ENCODE measurements around the gene ZNF334.

Gene ZNF334

DNA sequence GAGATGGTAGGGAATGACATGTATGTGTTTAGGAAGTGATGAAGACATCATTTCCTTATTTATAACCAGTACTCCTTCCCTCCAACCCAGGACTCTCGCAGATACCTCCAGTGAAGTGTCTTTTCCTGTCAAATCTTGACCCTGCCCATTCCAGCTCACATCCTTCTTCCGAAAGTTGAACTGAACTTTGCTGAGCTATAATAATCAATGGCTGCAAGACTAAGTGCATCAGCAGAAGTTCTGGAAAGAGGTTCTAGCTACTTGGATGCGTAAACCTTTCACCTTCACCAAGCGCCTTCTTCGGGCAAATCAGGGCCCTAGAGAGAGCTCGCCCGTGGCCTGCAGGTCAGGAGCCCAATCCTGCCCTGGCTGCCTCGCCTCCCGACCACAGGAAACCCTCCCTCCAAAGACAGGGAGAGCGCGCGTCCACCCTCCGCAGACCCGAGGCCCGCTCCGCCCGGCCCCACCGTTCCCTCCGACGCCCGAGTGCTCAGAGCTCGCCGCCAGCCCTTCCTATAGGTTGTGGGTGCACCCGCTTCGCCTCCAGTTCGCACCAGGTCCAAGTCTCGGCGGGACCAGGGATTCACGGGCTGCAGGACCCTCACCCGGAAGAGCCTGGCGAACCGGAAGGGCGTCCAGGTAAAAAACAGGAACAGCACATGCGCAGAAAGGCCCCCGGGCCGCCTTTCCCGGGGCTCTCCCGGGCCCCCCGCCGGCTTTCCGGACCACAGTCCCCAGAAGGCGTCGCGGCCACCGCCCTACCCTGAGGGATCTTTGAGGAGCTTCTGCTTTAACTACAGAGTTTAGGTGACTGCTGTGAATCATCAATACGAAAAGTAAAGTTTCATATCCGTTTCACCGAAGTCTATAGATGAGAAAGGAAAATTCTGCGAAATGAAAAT lies at the start of gene ZNF334:
TSS of gene ZNF334 (minus strand) at position 617 of the 902 bp plus-strand sequence. CDS start 1,457 bp downstream, outside the sequence.
- no peak for DNase-seq (ENCODE audit: low spot score)

DNA sequence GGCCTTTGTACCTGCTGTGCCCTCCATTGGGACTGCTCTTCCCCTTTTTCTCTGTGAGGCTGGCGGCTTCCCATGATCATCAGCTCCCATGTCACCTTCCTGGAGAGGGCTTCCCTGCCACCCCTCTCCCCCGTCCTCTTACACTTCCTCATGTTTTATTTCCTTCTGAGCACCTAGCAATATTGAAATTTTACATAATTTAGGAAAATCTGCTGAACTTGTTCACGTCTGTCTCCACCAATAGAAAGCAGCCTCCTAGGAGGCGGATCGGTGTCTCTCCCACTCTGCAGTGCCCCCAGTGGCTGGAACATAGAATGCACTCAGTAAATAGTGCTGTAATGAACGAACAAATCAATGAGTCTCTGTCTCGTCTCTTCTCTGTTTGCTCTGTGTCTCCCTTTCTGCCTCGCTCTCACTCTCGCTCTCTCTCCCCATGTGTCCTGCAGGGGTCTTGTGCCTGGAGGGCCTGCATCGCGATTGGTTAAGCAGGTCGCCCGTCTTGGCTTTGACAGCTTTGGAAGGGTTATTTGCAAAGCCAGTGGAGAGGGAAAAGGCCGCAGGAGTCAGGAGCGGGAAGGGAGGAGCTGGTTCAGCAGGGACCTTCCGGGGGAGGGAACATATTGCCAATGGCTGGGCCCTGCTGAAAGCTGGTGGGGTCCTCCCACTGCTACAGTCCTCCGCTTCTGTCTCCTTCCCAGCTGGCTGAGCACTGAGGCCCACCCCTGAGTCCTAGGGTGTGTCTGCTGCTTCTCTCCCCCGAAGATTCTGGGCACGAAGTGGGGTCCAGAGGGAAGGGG lies 49.2 kb upstream of the ZNF334 start:
- DNase-seq (ENCODE audit: low spot score) = peak; percentile 81

DNA sequence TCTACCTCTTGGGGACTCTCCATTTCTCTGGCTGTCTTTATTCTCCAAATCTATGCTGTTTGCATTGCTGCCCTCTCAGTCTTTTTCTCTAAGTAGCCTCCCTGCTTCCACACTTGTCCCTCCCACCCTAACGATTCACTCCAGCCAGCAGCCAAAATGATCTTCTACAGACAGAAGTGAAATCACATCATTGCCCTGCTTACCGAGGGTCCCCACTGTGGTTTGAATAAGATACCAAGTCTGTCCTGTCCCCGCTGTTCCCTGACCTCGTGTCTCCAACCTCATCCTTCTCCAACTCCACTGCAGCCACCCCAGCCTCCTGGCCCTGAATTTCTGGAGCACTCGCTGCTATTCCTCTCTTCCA lies 48.6 kb upstream of the ZNF334 start:
- no peak for DNase-seq (ENCODE audit: low spot score)

DNA sequence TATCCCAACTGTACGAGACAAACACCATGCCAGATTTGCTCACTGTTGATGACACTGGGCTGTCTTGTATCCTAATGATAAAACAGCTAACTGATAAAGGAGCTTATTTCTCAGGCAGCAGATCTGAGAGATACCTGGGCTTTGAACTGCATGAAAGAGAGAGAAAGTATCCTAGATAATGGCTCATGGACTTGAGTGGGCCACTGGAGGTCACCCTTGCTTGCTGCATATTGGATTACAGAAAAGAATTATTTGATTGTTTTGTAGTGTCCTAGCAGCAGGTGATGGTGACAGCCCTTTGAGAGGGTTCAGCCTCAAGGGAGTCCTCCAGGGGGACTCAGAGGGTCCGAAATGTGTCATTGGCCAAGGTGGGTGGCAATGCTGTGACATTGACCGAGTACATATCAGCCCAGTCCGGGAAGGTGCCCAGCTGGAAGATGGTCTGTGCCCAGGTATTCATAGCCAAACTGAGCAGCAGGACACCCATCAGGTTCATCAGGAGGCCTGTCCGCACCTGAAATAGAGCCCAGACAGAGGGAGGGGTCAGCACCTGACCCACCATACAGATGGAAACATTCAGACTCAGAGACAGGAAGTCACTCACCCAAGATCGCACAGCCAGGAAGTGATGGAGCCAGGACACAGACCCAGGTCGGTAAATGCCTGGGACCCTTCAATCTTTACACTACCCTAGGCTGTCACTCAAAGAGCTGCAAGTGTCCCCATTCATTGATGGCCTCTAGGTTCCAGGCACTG lies 46.5 kb upstream of the ZNF334 start:
- DNase-seq (ENCODE audit: low spot score) = no peak

DNA sequence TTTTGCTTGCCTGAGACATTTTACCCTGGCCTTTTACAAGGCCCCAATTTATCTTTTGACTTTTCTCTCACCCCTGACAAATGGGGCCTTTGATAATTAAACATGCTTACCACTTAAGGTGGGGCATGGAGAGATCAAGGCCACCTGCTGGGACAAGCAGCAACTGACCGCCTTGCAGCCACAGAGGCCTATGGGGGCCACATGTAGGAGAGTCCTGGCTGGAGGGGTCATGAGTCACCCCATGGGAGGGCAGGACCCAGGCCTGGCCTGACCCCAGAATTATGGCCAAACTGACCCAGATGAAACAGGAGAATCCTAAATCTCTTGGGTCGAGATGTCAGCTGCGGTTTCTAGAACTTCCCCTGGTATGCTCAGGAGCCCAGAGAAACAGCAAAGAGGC lies 45.6 kb upstream of the ZNF334 start:
- no peak for DNase-seq (ENCODE audit: low spot score)

DNA sequence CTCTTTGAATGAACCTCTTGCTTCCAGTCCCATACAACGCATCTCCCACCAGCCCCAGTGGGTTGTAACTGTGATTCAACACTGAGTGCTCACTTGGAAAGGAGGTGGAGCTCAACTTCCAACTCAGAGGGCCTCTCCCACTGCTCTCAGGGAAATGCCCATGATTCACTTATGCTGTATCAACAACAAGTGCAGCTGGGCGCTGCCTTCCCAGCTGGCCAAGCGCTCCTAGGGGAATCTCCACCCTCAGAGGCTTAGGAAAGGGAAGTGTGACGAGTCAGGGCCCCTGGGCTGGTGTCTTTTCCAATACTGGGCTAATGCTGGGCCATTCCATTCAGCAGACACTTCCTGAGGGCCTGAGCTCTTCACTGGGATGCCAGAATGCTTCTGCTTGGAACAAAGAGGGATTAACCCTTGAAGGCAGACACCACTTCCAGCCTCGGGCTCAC lies 45.2 kb upstream of the ZNF334 start:
- no peak for DNase-seq (ENCODE audit: low spot score)

DNA sequence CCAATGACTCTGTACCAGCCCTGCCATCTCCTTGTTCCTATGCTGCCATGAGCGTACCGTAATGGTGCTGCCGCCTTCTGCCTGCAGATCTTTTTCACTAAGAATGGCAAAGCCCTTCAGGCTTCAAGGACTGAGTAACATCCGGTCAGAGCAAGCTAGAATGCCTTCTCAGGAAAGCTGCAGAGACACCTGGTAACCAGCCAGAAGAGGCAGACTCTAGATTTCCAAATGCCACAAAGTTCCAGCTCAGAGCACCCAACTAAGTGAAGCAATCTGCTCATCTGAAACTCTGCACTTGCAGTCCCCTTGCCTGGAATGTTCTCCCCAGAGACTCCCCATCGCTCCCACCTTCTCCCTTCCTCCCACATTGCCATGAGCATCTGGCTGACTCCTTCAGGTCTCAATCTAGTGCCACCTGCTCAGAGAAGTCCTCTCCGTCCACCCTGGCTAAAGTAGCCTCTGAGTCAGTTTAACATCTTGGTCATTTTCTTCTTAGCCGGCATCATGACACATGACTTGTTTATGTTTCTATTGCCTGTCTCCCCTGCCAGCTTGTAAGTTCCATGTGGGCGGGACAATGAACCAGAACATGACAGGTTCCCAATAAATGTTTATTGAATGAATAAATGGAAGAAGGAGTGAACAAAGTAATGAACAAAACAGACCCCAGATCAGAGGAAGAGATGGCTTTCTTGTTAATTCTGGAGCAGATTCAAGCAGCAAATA lies 44.0 kb upstream of the ZNF334 start:
- no peak for DNase-seq (ENCODE audit: low spot score)

DNA sequence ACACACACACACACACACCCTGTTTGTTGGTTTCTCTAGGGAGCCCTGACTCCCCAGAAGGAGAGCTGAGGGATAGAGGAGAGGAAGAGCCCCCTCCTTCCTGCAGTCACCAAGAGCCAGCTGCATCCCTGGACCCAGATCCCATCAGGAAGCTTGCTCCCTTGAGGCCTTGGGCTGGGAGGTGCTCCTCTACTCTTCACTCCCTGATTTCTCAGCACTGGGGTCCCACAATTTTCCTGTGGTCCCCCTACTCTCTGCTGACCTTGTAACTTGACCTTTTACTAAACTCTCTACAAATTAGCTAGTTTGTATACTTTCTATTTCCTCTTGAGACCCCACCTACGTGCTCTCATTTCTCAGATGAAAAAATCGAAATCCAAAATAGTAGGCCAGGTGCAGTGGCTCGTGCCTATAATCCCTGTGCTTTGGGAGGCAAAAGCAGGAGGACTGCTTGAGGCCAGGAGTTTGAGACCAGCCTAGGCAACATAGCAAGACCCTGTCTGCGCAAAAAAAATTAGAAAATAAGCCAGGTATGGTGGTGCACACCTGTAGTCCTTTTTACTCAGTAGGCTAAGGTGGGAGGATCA lies 42.1 kb upstream of the ZNF334 start:
- no peak for DNase-seq (ENCODE audit: low spot score)

DNA sequence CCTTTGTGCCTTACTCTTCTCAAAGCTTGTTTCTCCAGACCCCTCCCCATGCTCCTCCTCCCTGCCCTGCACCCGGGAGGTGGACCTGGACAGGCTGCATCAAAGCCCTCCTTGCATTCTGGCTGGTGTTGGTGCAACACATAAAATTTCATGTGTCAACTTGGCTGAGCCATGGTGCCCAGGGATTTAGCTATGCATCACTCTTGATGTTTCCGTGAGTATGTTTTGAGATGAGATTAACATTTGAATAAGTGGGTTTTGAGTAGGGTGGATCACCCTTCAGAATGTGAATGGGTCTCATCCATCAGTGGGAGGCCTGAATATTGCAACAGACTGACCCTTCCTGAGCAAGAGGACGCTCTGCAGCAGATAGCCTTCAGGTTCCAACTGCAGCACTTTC lies 41.5 kb upstream of the ZNF334 start:
- DNase-seq (ENCODE audit: low spot score) = no peak

DNA sequence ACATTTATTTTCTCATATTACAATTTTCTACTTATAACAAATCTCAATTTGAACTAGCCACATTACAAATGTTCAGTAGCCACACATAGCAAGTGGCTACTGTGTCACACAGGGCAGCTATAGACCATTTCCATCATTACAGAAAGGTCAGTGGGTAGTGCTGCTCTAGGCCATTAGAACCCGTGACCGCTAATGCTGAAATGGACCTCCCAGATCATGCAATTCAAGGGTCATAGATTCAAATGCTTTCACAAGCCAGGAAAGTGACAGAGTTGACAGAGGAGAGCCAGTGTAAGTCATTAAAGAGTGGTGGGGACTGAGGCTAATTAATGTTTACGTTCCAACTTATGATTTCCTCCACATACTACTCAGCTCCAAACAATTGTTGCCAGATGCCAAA lies 40.6 kb upstream of the ZNF334 start:
- no peak for DNase-seq (ENCODE audit: low spot score)

DNA sequence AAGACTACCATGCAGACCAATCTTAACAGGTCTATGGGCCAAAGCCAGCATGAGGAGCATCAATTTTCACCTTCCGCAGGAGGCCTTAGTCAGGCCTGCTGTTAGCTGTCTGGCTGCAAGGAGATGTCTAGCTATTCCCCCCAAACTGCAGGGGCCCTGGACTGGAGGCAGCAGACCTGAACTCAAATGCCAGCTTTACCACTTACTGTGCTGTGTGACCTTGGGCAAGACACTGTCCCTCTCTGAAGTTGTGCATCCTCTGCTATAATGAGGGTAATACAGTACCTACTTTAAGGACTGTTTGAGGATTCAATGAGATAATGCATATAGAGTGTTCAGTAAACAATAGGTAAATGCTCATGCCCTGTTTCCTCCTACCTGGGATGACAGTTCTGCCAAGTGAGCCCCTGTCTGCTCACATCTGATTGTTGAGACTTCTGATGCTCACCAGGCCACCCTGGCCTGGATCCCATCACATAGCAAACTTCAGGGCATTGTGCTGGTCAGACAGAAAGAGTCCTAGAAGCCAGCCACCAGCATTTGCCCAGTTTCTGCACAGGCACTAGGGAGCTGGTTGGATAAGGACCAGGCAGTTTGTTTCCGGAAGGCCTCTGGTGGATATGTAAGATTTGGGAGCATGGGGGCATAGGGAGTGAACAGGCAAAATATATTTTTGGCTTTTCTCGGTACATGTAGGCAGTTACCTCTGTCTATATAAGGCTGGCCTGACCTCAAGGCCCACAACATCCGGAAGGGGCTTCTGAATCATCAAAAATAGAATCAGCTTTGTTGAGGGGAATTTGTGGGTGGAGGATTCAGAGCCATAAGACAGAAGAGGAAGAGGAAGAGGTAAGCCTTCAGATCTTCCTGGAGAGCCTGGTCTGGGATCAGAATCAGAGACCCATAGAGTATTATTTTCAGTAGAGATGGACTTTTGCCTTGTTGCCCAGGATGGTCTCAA lies 39.4 kb upstream of the ZNF334 start:
- no peak for DNase-seq (ENCODE audit: low spot score)

DNA sequence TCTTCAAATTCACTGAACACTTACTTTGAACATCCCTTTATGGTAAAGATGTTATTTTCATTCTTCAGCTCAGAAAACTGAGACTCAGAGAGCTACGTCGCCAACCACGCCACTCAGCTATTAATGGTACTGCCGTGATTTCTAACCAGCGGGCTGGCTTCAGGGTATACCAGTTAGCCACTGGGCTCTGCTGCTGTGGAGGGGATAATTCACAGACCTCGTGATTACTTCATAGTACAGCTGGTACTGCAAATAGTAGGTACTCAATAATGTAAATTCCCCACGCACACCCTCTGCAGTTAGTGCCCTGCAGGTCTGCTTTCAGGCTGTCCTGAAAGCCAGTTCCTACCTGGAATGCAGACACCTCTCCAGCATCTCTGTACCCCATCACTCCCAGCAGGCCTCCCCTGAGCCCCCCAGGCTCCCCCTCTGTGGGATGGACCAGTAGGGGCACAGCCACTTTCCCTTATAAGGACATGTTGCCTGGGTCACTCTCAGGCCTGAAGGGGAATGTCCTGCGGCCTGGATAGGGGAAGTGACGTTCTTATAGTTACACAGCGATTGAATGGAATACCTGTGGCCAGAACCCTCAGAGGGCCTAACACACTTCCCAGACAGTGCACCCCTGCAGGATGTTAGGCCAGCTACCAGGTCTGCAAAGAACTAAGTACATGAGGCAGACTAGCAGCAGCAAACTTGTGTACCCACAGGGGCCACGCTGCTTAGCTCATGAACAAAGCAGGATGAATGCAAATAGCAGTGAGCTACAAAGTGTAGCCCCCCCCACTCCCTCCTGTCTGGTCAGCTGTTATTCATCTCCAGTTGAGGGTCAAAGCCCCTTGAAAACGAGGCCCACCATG lies 38.4 kb upstream of the ZNF334 start:
- no peak for DNase-seq (ENCODE audit: low spot score)

DNA sequence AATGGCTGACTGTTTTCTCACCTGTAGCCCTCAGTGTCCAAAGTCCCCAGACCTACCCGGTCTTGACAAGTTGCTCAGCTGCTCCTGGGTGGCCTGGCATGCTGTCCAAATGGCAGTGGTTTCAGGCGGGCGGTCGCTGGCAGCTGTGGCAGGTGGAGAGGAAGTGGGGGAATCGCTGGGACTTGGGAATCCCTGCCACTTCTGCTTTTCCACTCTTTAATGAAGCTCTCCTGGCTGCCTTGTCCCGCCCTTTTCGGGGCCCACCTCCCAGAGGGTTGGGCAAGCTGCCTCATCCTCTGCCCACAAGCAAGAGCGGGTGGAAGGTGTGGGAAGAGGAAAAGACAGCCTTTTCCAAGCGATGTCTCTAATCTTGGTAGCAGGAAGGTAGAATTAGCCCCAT lies 37.1 kb upstream of the ZNF334 start, which contains the start of gene OCSTAMP:
TSS of gene OCSTAMP (minus strand) at position 194 of the 400 bp plus-strand sequence. CDS start at position 100, 94 bp downstream.
- DNase-seq (ENCODE audit: low spot score) = no peak

DNA sequence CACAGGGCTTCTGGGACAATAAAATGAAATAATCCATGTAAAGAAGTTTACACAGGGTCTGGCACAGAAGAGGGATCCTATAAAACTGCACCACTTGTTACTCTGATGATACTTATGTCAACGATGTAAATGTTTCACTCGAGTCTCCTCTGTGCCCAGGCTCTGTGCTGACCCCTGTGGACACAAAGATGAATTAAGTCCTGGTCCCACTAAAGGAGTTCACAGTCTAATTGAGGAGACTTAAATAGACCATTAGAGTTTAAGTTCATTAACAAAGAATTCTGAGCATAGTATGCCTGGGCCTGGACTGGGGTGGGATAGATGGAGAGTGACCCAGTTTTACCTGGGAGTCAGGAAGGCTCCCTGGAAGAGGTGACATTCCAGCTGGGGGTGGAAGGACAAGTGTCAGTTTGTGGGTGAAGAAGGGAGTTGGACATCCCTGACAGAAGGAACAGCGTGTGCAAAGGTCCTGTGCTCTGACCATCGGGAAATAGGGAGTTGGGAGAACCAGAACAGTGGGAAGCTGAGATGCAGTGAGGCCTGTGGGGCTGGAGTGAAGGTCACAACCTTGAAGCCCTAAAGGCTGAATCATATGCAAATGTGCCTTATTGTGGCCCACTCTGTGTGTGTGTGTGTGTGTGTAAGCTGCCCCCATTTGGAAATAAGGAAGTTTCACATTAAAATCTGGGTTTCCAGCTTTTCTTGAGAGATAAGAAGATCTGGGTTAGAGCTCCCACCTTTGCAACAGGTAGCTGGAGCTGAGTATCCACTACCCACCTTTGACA lies 36.0 kb upstream of the ZNF334 start:
- no peak for DNase-seq (ENCODE audit: low spot score)

DNA sequence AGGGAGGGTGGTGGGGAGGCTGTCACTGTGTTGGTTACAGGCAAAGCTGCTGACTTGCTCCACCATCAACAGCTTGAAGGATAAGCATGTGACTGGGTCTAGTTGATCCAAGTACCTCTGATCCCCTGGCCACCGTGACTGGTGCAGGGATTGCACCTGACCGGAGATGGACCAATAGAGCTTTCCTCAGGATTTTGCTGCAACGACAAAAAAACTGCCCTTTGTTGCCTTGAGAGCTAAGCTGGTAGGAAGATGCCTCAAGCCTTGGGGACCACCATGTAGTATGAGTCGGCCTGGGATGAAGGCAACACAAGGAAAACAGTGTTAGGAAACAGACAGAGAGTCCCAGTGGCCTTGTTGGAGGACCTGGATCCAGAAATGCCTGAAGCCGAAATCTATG lies 35.3 kb upstream of the ZNF334 start:
- no peak for DNase-seq (ENCODE audit: low spot score)

DNA sequence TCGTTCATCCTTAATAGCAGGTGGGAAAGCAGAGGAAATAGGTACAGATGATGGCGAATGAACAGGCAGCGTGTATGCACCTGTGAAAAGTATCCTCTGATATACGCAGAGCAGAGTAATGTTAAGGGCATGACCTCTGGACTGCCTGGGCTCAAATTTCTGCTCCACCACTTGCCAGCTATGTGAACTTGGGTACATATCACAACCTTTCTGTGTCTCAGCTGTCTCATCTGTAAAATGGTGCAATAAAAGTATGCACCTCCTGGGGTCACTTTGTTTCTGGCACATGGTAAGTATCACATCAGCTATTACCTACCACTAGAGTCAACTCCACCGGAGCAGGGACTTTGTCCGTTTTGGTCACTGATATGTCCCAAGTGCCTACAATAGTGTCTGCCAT lies 34.6 kb upstream of the ZNF334 start:
- no peak for DNase-seq (ENCODE audit: low spot score)

DNA sequence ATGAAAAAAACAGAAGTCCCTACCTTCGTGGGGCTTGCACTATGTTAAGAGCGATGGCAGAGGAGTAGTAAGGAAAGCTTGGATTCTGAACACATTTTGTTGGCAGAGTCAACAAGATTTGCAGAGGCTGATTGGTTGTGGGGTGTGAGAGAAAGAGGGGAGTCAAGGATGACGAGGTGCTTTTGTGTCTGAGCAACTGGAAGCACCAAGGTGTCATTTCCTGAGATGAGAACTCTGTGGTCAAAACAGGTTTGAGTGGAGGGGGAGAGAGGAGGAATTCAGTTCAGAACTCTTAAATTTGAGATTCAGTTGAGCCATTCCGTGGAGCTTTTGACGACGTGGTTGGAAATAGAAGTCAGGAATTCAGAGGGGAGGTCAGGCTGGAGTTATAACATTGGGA lies 33.6 kb upstream of the ZNF334 start:
- no peak for DNase-seq (ENCODE audit: low spot score)

DNA sequence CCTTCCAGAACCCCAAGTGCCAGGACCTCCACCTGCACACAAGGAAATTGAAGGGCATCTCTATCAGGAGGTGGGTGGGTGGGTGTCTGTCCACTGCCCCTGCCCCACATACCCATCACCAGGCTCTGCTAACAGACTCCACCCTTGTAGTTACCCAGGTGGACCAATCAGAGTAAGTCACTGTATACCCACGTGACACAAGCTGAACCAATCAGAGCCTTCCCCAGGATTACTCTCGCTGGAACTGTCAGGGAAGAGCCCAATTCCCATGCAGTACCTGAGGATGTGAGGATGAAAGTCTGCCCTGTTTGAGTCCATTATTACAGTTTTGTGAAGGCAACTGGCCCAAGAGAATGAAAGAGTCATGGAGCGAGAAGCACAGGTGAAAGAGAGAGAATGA lies 32.9 kb upstream of the ZNF334 start:
- peak; percentile 42 for DNase-seq (ENCODE audit: low spot score)

All from NAMALWA (cell line).